AG08395 (cell line): ENCODE data around the gene ARHGAP32.

Experiments
- DNase-seq: peaks from one replicate; pipeline ENCODE4 v3.0.0; 2012; ENCODE audit warnings: mixed read lengths, low spot score

The ARHGAP32 gene

GRCh38 chr11:129192150-129192549, at the start of gene ARHGAP32:
TSS of gene ARHGAP32 (minus strand) at chr11:129192325. CDS start at chr11:129192198, 127 bp downstream.
- no peak for DNase-seq

GRCh38 chr11:129239207-129239606, 47.1 kb upstream of the ARHGAP32 start:
- DNase-seq: no peak

- no peak for DNase-seq
Measured at GRCh38 chr11:129237880-129238638, 45.9 kb upstream of the ARHGAP32 start.

- DNase-seq: no peak
Measured at GRCh38 chr11:129237456-129237855, 45.3 kb upstream of the ARHGAP32 start.

GRCh38 chr11:129236850-129237249, 44.7 kb upstream of the ARHGAP32 start:
- DNase-seq: no peak

GRCh38 chr11:129234978-129235377, 42.9 kb upstream of the ARHGAP32 start:
- DNase-seq: no peak

GRCh38 chr11:129230006-129230405, 37.9 kb upstream of the ARHGAP32 start:
- DNase-seq: no peak

GRCh38 chr11:129226207-129226798, 34.2 kb upstream of the ARHGAP32 start:
- DNase-seq: no peak

GRCh38 chr11:129225190-129225589, 33.1 kb upstream of the ARHGAP32 start:
- DNase-seq: peak; percentile 18

GRCh38 chr11:129224538-129224937, 32.4 kb upstream of the ARHGAP32 start:
- DNase-seq: no peak

- peak; percentile 33 for DNase-seq
Measured at GRCh38 chr11:129223701-129224149, 31.6 kb upstream of the ARHGAP32 start.

GRCh38 chr11:129223260-129223659, 31.1 kb upstream of the ARHGAP32 start:
- no peak for DNase-seq

GRCh38 chr11:129222158-129222557, 30.0 kb upstream of the ARHGAP32 start:
- DNase-seq: no peak

- DNase-seq: no peak
Measured at GRCh38 chr11:129215506-129216245, 23.6 kb upstream of the ARHGAP32 start.

GRCh38 chr11:129214710-129215295, 22.7 kb upstream of the ARHGAP32 start:
- no peak for DNase-seq

GRCh38 chr11:129213261-129213660, 21.1 kb upstream of the ARHGAP32 start:
- no peak for DNase-seq

- DNase-seq: no peak
Measured at GRCh38 chr11:129211397-129211796, 19.3 kb upstream of the ARHGAP32 start.

GRCh38 chr11:129210831-129211181, 18.7 kb upstream of the ARHGAP32 start:
- DNase-seq: no peak

- DNase-seq: peak; percentile 28
Measured at GRCh38 chr11:129209891-129210830, 18.0 kb upstream of the ARHGAP32 start.

GRCh38 chr11:129208863-129209262, 16.7 kb upstream of the ARHGAP32 start:
- DNase-seq: peak; percentile 21

GRCh38 chr11:129204150-129204838, 12.2 kb upstream of the ARHGAP32 start:
- DNase-seq: no peak
